HG03097 (cell line): ENCODE data around the gene XPR1.
"Not testable (repeated sequence)": the region's sequence is repeated elsewhere in the genome, so short reads cannot be mapped to it uniquely, and the experiment has no call there.

Source experiments
- ATAC-seq: cut with Tn5 transposase; IDR thresholded peaks from one replicate; pipeline ENCODE4 v1.9.1; 2021; ENCODE audit not compliant: unreplicated experiment, low FRiP score

The XPR1 gene

GRCh38 chr1:180777072-180777689 lies 145.4 kb downstream of the XPR1 start:
- ATAC-seq, result no peak

DNA sequence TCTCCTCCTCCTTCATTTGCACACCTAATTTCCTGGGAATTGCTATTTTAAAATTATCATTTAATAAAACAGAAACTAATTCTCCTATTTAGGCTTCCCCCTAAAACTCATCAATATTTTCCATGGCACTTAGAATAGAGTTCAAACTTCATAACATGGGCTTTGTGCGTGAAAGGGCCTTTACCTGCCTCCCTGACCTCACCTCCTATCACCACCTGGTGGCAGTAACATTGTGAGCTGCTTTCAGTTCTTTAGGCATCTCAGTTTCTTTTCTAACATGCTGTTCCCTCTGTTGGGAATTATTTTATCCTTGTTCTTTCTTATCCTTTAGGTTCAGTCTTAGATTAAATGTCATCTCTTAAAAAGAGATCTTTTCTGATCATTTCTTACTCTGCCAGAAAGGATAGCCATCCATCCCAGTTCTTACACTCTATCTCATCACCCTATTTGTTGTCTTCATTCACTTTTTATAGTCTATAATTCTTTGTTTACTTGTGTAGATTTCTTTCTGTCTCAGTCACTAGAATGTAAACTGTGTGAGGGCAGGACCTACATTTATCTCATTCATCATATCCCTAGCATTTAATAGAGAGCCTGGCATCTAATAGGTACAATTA lies 147.1 kb downstream of the XPR1 start:
- no peak for ATAC-seq

DNA sequence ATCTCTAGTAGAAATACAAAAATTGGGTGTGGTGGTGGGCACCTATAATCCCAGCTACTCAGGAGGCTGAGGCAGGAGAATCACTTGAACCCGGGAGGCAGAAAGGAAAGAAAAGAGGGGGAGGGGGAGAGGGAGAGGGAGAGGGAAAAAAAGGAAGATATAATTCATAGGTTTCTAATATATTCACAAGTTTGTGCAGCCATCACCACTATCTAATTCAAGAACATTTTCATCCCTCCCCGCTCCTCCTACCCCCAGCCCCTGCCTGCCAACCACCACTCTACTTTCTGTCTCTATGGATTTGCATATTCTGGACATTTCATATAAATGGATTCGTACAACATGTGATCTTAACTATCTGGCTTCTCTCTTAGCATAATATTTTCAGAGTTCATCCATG lies 147.8 kb downstream of the XPR1 start:
- no peak for ATAC-seq

DNA sequence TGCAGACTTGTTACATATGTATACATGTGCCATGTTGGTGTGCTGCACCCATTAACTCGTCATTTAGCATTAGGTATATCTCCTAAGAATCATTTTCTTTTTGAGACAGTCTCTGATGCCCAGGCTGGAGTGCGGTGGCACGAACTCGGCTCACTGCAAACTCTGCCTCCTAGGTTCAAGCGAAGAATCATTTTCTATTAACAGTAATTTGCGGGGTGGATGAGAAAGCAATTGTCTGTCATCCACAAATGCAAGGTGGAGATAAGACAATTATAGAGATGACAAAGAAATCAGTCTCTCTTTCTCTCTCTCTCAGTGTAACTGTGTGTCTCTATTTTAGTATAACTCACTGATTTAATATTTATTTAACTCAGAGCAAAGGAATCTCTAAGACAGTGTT lies 149.9 kb downstream of the XPR1 start:
- ATAC-seq, result no peak

- no peak for ATAC-seq
These were observed 153.5 kb downstream of the XPR1 start for GRCh38 chr1:180785291-180785690.

DNA sequence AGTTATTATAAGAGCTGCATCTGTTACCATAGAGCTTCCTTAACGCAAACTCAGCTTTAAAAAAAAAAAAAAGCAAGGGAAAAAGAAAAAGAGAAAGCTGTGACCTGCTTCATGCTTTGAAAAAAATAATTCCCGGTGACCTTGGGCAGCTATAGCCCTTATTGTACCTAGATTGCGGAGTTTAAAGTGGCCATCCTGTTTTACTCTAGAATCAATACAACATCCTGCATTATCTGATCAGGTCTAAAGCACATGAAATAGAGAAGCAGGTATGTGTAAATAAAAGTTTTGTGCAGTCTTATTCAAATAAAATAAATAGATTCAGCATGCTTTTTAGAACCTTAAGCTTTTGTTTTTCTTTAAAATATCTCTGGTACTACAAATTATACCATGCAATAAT lies 154.1 kb downstream of the XPR1 start:
- no peak for ATAC-seq

DNA sequence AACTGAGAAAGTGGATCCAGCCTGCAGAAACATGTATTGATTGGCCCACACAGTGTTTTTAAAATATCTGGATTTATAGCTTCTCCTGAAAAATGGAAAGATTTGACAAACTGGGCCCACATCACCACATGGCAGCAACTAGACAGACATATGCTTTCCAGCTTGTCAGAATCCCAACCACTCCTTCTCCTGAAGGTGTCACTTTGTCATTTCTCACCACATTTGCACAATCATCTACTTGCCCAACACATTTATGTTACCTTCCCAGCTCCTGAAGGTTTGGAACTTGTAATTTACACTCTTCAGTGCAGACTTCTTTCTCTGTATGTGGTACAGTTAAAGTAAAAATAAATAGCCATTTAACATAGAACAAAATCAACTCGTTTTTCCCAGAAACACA lies 154.8 kb downstream of the XPR1 start:
- ATAC-seq, result no peak

DNA sequence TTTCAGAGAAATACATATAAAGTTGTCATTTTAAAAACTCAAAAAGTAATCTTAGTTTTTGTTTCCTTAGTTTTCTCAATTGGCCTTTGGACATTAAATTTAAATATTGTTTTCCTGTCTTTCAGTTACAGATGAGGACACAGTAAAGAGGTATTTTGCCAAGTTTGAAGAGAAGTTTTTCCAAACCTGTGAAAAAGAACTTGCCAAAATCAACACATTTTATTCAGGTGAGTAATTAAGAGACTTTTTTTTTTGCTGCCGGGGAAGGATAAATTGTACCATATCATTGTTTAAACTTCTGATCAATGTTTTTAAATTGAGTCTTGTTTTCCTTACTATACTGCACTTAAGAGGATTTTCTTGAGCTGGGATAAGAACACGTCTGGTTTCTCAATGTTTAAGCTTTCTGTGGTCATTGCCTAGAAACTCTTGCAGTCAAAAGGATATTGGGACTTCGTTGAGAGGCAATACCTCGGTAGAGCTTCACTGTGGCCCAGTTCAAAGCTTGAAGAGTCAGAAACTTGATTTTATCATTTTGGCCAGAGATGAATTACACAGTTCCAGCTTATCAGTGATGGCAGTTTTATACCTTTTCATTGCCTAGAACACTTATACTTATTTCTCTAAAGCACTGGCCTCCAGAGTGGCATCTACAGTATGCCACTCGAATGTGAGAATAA lies 155.9 kb downstream of the XPR1 start:
- no peak for ATAC-seq

- ATAC-seq, result no peak
These were observed 157.6 kb downstream of the XPR1 start for GRCh38 chr1:180789460-180789859.

DNA sequence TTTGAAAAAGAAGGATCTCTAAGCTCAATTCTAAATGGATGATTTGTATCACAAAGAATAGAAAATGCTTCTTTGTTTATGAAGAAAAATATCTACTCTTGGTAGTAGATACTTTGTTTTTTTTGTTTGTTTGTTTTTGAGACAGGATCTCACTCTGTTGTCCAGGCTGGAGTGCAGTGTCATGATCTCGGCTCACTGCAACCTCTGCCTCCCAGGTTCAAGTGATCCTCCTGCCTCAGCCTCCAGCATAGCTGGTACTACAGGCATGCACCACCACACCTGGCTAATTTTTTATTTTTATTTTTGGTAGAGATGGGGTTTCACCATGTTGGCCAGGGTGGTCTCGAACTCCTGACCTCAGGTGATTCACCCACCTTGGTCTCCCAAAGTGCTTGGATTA lies 159.3 kb downstream of the XPR1 start:
- ATAC-seq, result not testable (repeated sequence)

GRCh38 chr1:180791806-180792205 lies 160.0 kb downstream of the XPR1 start:
- ATAC-seq, result no peak

DNA sequence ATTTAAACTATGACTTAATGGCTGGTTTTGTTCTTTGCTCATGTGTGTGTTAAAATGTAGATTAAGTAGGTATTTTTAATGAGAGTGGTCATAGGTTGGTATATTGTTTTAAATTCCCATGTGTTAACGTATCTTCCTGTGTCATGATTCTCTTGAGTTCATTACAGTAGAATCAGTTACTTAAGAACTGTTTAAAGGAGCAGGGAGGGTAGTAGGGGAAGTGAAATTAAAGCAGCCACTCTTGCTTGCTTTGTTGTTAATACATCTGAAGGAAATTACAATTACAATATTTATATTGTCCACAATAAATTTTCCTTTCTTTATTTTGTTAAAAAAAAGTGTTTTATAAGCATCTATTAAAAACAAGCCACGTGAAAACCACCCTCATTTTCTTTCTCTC lies 161.6 kb downstream of the XPR1 start:
- ATAC-seq, result no peak

GRCh38 chr1:180796897-180797640 lies 165.2 kb downstream of the XPR1 start:
- no peak for ATAC-seq

- no peak for ATAC-seq
These were observed 169.1 kb downstream of the XPR1 start for GRCh38 chr1:180800945-180801344.

- no peak for ATAC-seq
These were observed 171.0 kb downstream of the XPR1 start for GRCh38 chr1:180802813-180803212.

DNA sequence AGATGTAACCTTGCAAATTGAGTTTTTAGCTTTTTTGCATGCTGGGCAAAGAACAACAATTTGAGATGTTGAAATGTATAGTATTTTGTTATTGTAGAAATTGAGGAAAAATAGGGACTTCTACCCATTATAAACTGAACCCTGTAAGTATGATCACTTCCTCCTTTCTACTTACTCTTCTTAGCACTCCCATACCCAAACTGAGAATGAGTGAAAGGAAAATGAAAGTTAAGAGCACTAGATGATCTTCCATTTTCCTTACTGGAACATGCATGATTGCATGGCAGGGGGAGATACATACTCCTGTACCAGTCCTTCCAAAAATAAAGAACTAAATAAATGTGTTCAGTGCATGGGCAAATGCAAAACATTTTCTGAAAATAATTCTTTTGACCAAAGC lies 173.5 kb downstream of the XPR1 start:
- no peak for ATAC-seq

DNA sequence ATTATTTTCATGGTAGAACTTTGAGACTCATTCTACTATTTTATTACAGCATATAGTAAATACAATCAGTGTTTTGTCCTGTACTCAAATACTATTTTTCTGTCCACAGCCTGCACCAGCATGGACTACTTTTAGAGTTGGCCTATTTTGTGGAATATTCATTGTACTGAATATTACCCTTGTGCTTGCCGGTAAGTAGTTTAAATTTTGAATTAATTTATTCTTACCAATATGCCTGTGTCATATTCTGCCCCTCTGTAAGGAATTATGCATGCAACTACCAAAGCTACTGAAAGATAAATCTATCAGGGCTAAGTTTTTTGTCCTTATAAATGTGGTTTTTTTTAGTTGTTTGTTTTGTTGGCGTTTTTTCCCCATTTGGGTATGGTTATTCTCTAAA lies 179.5 kb downstream of the XPR1 start:
- no peak for ATAC-seq

GRCh38 chr1:180811886-180812285 lies 180.1 kb downstream of the XPR1 start:
- no peak for ATAC-seq

DNA sequence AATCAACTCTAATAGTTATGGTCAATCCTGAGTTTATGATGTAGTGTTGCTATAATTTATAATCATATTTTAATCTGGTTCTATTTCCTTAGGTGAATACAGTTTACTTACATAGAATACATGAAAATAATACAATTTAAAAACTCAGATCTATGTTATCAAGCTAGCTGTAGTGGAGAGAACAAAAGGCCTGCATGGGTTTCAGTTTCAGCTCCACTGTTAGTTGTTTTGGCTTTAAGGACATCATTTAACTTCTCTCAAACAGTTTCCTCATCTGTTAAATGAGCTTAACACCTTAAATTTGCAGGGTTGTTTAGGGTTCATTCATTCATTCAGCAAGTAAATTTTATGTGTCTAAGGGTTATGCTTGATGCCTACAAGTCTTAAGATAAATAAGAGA lies 182.4 kb downstream of the XPR1 start:
- ATAC-seq, result no peak

- no peak for ATAC-seq
These were observed 183.4 kb downstream of the XPR1 start for GRCh38 chr1:180815188-180815587.

DNA sequence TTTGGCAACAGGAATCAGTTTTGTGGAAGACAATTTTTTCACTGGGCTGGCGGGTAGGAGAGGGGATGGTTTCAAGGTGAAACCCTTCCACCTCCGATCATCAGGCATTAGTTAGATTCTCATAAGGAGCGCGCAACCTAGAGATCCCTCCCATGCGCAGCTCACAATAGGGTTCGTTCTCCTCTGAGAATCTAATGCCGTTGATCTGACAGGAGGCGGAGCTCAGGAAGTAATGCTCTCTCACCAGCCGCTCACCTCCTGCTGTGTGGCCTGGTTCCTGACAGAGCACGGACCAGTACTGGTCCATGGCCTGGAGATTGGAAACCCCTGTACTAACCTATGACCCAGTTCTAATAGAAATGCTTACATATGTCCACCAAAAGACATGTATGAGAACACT lies 184.3 kb downstream of the XPR1 start:
- ATAC-seq, result no peak

DNA sequence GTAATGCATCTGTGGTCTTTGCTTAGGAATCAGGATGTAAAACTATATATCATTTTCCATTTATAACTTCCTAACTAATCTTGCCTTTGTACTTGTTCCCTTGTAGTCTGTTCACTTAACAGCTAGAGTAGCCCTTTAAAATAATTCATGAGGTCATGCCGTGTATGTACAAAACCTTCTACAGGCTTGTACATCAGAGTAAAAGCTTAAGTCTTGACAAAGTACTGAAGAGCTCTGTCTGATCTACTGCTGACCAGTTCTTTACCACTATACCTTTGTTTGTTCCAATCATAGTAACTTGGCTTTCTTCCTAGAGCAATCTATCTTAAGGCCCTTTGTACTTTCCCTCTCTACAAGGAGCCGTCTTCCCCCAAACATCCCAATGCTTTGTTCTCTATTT lies 190.1 kb downstream of the XPR1 start:
- no peak for ATAC-seq
